Ammon's horn (tissue), 1 donor: ENCODE measurements around the gene KIF12.

ENCODE experiments used
- DNase-seq: peaks from one replicate; pipeline ENCODE4 v3.0.0-alpha.2; 2016; ENCODE audit warnings: low spot score

Gene KIF12

GRCh38 chr9:114105236-114105635 lies 6.1 kb upstream of the KIF12 start:
- no peak for DNase-seq

GRCh38 chr9:114102484-114102883 lies 3.4 kb upstream of the KIF12 start:
- DNase-seq: no peak

GRCh38 chr9:114100536-114100935 lies 1.4 kb upstream of the KIF12 start:
- no peak for DNase-seq

GRCh38 chr9:114099669-114100270 lies 678 bp upstream of the KIF12 start:
- no peak for DNase-seq

GRCh38 chr9:114098021-114098935 lies 814 bp downstream of the KIF12 start:
- no peak for DNase-seq

GRCh38 chr9:114097613-114098020 lies 1.5 kb downstream of the KIF12 start:
- DNase-seq: no peak

GRCh38 chr9:114096866-114097612 lies 2.1 kb downstream of the KIF12 start:
- no peak for DNase-seq

GRCh38 chr9:114096041-114096511 lies 3.0 kb downstream of the KIF12 start:
- DNase-seq: no peak

GRCh38 chr9:114094971-114095370 lies 4.1 kb downstream of the KIF12 start:
- no peak for DNase-seq

GRCh38 chr9:114093761-114094505 lies 5.2 kb downstream of the KIF12 start:
- DNase-seq: no peak

- DNase-seq: no peak
Measured at GRCh38 chr9:114093031-114093471, 6.0 kb downstream of the KIF12 start.

GRCh38 chr9:114092336-114092735 lies 6.8 kb downstream of the KIF12 start:
- no peak for DNase-seq

- no peak for DNase-seq
Measured at GRCh38 chr9:114091711-114092110, 7.4 kb downstream of the KIF12 start.

- DNase-seq: no peak
Measured at GRCh38 chr9:114090798-114091197, 8.3 kb downstream of the KIF12 start.

- DNase-seq: no peak
Measured at GRCh38 chr9:114089206-114089840, 9.8 kb downstream of the KIF12 start.

GRCh38 chr9:114088571-114089170 lies 10.4 kb downstream of the KIF12 start:
- no peak for DNase-seq

GRCh38 chr9:114087721-114088120 lies 11.4 kb downstream of the KIF12 start:
- no peak for DNase-seq

GRCh38 chr9:114086607-114087006 lies 12.5 kb downstream of the KIF12 start:
- no peak for DNase-seq

GRCh38 chr9:114086009-114086408 lies 13.1 kb downstream of the KIF12 start:
- DNase-seq: no peak

- DNase-seq: no peak
Measured at GRCh38 chr9:114085387-114085789, 13.7 kb downstream of the KIF12 start.
